Measurements from ENCODE around the gene IL36RN. TPM values are rescaled to one million over a fixed set of nuclear protein-coding genes. Genes with fewer than 3 reads are reported as not detected.

The IL36RN gene
- total RNA-seq, 4 donors from 2014 or later = not detected

DNA sequence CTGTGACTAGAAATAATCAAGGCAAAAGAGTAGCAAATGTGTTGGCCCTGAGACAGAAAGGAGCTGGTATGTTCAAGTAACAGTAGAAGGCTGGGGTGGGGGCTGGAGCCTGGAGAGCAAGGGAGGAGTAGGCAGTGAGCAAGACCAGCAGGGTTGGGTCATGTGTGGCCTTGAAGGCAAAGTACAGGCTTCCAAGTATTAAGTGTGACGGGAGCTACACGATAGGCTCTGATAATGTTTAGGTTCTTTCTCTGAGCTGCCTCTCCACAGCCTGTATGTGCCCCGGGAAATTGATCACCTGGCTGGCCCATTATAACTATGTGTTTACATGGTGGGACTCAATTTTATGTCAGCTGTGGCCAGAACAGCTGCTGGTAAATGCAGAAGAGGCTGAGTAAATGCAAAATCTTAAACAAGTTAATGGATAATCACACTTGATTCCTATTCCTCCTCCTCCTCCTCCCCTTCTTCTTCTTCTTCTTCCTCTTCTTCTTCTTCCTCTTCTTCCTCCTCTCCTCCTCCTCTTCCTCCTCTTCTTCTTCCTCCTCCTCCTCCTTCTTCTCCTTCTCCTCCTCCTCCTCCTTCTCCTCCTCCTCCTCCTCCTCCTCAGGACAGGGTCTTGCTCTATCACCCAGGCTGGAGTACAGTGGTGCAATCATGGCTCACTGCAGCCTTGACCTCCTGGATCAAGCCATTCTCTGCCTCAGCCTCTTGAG, 18.1 kb downstream of the IL36RN start:
- intact Hi-C loops (cut with DNase I; ENCODE audit: low total_unique reads) (no loop called here), in situ Hi-C loops (cut with MboI; ENCODE audit: low sequenced_read_pairs in 4 of 4) (no loop called here)
- H3K27ac ChIP-seq = no peak overlapping the region
- H3K27me3 ChIP-seq = no peaks in the 10 kb centered on the region
- no peak for DNase-seq
- TF ChIP-seq POLR2A (IDR thresholded peaks at IDR 0.05) = no peak
- TF ChIP-seq, protein P1, sequence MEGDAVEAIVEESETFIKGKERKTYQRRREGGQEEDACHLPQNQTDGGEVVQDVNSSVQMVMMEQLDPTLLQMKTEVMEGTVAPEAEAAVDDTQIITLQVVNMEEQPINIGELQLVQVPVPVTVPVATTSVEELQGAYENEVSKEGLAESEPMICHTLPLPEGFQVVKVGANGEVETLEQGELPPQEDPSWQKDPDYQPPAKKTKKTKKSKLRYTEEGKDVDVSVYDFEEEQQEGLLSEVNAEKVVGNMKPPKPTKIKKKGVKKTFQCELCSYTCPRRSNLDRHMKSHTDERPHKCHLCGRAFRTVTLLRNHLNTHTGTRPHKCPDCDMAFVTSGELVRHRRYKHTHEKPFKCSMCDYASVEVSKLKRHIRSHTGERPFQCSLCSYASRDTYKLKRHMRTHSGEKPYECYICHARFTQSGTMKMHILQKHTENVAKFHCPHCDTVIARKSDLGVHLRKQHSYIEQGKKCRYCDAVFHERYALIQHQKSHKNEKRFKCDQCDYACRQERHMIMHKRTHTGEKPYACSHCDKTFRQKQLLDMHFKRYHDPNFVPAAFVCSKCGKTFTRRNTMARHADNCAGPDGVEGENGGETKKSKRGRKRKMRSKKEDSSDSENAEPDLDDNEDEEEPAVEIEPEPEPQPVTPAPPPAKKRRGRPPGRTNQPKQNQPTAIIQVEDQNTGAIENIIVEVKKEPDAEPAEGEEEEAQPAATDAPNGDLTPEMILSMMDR (IDR thresholded peaks at IDR 0.05 in 4 of 5, conservative IDR thresholded peaks at IDR 0.05 in 1 of 5) = no peak
- H3K36me3 ChIP-seq = no peaks in the 10 kb centered on the region
- H3K9me3 ChIP-seq = no peaks in the 10 kb centered on the region
- no peak overlapping the region for H3K4me3 ChIP-seq
- ATAC-seq = no peak
- H3K4me1 ChIP-seq = no peaks in the 10 kb centered on the region

DNA sequence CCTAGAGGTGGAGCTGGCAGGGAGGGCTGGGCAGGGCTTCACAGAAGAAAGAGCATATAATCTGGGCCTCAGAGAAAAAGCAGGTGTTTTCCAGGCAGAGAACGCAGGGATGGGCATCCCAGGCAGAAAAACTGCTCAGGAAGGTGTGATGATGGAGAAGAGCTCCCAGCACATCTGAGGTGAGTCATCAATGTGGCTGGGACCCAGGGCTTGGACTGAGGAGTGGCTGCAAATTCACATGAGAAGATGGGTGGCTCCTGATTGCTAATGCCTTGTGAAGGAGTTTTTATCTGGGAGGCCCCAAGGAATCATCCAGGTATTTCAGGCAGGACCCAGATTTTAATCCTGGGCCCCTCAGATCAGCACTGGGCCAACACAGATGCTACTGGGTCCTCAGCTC, 18.9 kb downstream of the IL36RN start:
- in situ Hi-C loops (cut with MboI; ENCODE audit: low sequenced_read_pairs in 4 of 4) (no loop called here), intact Hi-C loops (cut with DNase I; ENCODE audit: low total_unique reads) (no loop called here)
- Histone ChIP-seq H3K9me3 (no peaks in the 10 kb centered on the region), H3K36me3 (no peaks in the 10 kb centered on the region), H3K4me1 (no peaks in the 10 kb centered on the region), H3K27me3 (no peaks in the 10 kb centered on the region), H3K4me3 (no peak overlapping the region), H3K27ac (no peak overlapping the region)
- DNase-seq (no peak), ATAC-seq (no peak)
- TF ChIP-seq, protein P1 (IDR thresholded peaks at IDR 0.05 in 4 of 5, conservative IDR thresholded peaks at IDR 0.05 in 1 of 5) = no peak
- no peak for TF ChIP-seq POLR2A (IDR thresholded peaks at IDR 0.05)

DNA sequence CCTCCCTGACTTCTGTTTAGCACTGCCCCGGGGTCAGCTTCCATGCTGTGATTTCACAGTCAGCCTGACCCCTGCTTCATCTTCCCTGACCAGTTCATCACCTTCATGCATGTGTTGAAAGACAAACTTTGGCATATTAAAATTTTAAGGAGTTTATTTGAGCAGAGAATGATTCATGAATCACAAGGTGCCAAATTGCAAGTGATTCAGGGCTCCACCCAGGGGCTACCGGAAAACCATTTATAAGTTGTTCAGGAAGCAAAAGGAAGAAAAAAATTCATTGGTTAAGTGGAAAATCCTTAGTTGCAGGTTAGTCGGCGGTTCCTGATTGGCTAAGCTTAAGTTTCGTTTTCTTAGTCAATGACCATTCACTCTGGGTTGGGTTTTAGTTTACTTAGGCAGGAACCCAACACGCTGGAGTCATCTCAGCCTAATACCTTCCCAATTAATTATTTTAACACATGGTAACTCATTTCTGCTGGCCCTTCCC, 19.4 kb downstream of the IL36RN start:
- intact Hi-C loops (cut with DNase I; ENCODE audit: low total_unique reads) = no loop called here
- TF ChIP-seq, protein P1 (IDR thresholded peaks at IDR 0.05 in 4 of 5, conservative IDR thresholded peaks at IDR 0.05 in 1 of 5) = no peak
- TF ChIP-seq POLR2A (IDR thresholded peaks at IDR 0.05) = no peak
- Histone ChIP-seq H3K9me3 (no peaks in the 10 kb centered on the region), H3K36me3 (no peaks in the 10 kb centered on the region), H3K4me1 (no peaks in the 10 kb centered on the region), H3K27me3 (no peaks in the 10 kb centered on the region), H3K4me3 (no peak overlapping the region), H3K27ac (no peak overlapping the region)
- no peak for DNase-seq
- no peak for ATAC-seq
- in situ Hi-C loops (cut with MboI; ENCODE audit: low sequenced_read_pairs in 4 of 4) = no loop called here

GRCh38 chr2:113079131-113079530, 20.1 kb downstream of the IL36RN start:
- H3K9me3 ChIP-seq = no peaks in the 10 kb centered on the region
- TF ChIP-seq, protein P1 (IDR thresholded peaks at IDR 0.05 in 4 of 5, conservative IDR thresholded peaks at IDR 0.05 in 1 of 5) = no peak
- no peak for TF ChIP-seq POLR2A (IDR thresholded peaks at IDR 0.05)
- no peak overlapping the region for H3K27ac ChIP-seq
- H3K4me3 ChIP-seq = no peak overlapping the region
- no peaks in the 10 kb centered on the region for H3K4me1 ChIP-seq
- ATAC-seq (no peak), DNase-seq (no peak)
- no peaks in the 10 kb centered on the region for H3K27me3 ChIP-seq
- intact Hi-C loops (cut with DNase I; ENCODE audit: low total_unique reads) (no loop called here), in situ Hi-C loops (cut with MboI; ENCODE audit: low sequenced_read_pairs in 4 of 4) (no loop called here)
- H3K36me3 ChIP-seq = no peaks in the 10 kb centered on the region

Measured in gastrocnemius medialis (tissue), 4 donors.